ENCODE measurements around the gene IDH3B.

Gene IDH3B

GRCh38 chr20:2617099-2617714, 46.8 kb downstream of the IDH3B start:
- DNase-seq (ENCODE audit: low read depth) = no peak

GRCh38 chr20:2616634-2617033, 47.4 kb downstream of the IDH3B start:
- DNase-seq (ENCODE audit: low read depth) = no peak

- no peak for DNase-seq (ENCODE audit: low read depth)
Measured at GRCh38 chr20:2612073-2612472, 51.9 kb downstream of the IDH3B start.

GRCh38 chr20:2610941-2611720, 52.9 kb downstream of the IDH3B start:
- no peak for DNase-seq (ENCODE audit: low read depth)

- DNase-seq (ENCODE audit: low read depth) = no peak
Measured at GRCh38 chr20:2610326-2610725, 53.7 kb downstream of the IDH3B start.

All from stimulated activated CD8-positive, alpha-beta memory T cell treated with anti-CD3 and anti-CD28 coated beads, Interleukin-12 subunit alpha, Interleukin-12 subunit beta, amount 100 ng/mL, for 1 hour (primary cell).